Measurements from ENCODE around the gene UVSSA.
"Not testable (repeated sequence)": the region's sequence is repeated elsewhere in the genome, so short reads cannot be mapped to it uniquely, and the experiment has no call there.

Gene UVSSA

DNA sequence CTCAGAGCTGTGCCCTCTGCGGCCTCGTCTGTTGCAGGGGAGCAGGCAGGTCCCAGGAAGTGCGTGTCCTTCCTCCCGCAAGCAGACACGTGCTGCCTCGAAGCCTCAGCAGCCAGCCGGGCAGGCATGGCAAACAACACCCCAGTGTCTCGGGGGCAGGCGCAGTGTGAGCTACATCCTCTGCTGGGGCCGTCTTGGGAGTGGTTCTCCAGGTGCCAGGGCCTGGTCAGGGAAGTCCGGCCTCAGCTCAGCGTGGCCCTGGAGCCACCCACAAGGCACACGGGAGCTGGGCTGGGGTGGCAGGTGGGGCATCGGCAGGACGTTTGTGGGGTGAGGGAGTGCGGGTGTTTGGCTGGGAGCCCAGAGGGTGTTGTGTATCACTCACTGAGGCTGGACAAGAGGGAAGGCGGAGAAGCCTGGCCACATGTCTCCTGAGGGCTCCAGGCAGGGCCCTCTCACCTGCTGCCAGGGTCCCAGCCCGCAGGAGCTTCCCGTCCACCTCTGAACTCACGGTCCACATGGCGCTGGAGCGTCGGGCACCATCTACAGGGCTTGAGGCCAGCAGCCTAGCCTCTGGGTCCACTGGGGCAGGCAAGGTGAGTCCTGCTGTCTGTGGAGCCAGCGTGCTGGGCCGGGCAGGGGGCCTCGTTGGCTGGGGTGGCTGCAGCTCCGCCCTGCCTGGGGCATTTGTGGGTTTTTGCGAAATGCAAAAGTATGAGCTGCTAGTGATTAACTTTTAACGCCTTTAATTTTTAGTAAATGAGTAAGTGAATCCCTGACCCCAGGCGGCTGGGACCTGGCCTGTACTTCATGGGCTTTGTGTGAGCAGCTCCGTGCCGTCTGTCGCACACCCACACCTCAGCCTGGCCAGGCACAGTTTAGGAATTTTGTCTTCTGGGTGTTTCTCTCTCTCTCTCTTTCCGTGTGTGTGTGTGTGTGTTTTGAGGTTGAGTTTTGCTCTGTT is 17.3 kb upstream of the UVSSA start:
- Mint-ChIP-seq H3K27me3 (ENCODE audit: low read depth, poor library complexity) (no peaks in the 10 kb centered on the region), H3K9me3 (no peaks in the 10 kb centered on the region), H3K27ac (peak overlapping the region; percentile 61), H3K4me3 (no peak overlapping the region), H3K4me1 (peaks cover 8% of the 10 kb centered on the region), H3K36me3 (ENCODE audit: low read depth) (peaks cover 11% of the 10 kb centered on the region)
- no peak for DNase-seq
- no peak for TF ChIP-seq CTCF (IDR thresholded peaks at IDR 0.05)

DNA sequence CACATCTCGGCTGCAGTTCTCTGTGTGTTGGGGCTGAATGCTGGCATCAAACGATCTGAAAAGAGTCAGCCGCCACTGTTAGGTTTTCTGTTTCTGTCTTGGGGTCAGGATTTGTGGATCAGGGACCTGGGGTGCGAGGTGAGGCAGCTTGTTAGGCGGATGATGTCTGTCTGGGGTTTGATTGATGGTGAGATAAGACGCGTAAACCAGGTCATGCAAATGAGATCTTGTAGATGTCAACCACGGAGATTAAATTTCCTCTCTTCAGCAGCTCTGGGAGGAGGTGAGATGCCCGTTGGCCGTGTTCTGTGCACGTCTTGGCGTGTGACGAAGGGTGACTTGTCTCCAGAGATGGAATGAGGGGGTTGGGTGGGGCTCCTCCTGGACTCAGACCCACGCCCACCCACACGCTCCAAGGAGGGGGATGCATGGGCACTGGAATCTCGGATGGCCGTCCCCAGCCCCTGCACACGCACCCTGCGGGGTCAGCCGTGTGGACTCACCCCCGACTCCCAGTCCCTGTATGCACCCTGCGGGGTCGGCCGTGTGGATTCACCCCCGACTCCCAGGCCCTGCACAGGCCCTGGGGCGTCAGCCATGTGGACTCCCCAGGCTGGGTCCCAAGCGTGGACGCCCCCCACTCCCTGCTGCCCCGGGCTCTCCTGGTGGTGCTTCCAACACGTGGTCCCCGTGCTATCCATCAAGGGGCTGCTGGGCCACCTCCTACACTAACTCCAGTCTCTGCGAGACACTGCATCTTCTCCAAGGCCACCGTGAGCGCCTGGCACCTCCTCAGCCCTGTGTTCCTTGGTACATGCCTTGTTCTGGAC is 16.0 kb upstream of the UVSSA start:
- TF ChIP-seq CTCF (IDR thresholded peaks at IDR 0.05), result no peak
- Mint-ChIP-seq H3K9me3 (no peaks in the 10 kb centered on the region), H3K27ac (peak overlapping the region; percentile 88), H3K36me3 (ENCODE audit: low read depth) (peaks cover 21% of the 10 kb centered on the region), H3K4me3 (no peak overlapping the region), H3K4me1 (peaks cover 8% of the 10 kb centered on the region), H3K27me3 (ENCODE audit: low read depth, poor library complexity) (no peaks in the 10 kb centered on the region)
- DNase-seq, result no peak

DNA sequence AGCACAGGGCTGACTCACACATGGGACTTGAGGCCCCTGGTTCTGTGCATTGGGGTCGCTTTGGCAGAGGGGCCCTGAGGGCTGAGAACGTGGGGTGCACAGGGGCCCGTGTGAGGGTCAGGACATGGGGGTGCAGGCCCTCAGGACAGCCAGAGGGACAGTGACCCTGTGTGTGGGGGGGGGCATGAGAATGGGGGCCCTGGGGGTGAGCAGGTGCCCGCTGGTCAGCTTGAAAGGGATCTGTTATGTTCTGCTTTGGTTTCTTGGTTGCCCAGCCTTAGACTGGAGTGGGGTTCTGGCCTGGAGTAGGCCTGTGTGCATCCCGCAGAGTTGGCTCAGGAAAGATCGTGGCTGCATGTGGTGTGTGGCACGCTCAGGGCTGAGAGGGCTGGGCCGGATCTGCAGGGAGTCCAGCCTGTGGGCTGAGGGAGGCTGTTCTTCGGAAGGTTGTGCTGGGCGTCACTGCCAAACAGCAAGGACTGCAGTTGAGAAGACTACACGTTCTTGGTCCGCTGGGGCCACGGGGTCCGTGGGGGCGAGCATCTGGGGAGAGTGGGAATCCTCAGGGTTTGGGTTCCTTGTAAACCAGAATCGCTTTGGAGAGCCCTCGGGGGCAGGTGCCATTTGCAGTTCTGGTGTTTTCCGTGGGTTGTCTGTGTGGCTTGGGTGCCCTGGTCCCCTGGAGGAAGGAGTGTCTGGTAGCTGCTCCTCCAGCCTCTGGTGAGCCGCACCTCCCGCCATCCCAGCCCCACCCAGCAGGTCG is 15.2 kb upstream of the UVSSA start:
- peaks cover 8% of the 10 kb centered on the region for H3K4me1 Mint-ChIP-seq
- H3K36me3 Mint-ChIP-seq (ENCODE audit: low read depth), result peaks cover 29% of the 10 kb centered on the region
- DNase-seq, result no peak
- H3K27ac Mint-ChIP-seq, result peak overlapping the region; percentile 90
- peaks cover 3% of the 10 kb centered on the region for H3K9me3 Mint-ChIP-seq
- H3K27me3 Mint-ChIP-seq (ENCODE audit: low read depth, poor library complexity), result no peaks in the 10 kb centered on the region
- TF ChIP-seq CTCF (IDR thresholded peaks at IDR 0.05), result no peak
- no peak overlapping the region for H3K4me3 Mint-ChIP-seq

DNA sequence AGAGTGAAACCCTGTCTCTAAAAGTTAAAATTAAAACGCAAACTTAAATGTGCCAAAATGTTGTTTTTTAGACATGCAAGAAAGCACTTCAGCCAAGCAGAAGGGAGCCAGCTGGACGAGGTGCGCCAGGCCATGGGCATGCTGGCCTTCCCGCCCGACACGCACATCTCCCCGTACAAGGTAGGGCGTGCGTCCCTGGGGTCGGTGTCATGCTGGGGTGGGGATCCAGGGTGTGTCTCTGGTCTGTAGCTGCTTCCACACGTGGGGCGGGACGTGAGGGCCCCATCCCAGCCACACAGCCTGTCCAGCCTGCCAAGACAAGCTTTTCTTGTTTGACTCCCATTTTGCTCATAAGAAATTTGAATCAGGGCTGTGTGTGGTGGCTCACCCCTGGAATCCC is 14.3 kb upstream of the UVSSA start:
- Mint-ChIP-seq H3K27me3 (ENCODE audit: low read depth, poor library complexity) (no peaks in the 10 kb centered on the region), H3K36me3 (ENCODE audit: low read depth) (peaks cover 38% of the 10 kb centered on the region), H3K4me1 (peaks cover 8% of the 10 kb centered on the region), H3K4me3 (no peak overlapping the region), H3K27ac (no peak overlapping the region), H3K9me3 (peaks cover 3% of the 10 kb centered on the region)
- DNase-seq, result no peak
- no peak for TF ChIP-seq CTCF (IDR thresholded peaks at IDR 0.05)

DNA sequence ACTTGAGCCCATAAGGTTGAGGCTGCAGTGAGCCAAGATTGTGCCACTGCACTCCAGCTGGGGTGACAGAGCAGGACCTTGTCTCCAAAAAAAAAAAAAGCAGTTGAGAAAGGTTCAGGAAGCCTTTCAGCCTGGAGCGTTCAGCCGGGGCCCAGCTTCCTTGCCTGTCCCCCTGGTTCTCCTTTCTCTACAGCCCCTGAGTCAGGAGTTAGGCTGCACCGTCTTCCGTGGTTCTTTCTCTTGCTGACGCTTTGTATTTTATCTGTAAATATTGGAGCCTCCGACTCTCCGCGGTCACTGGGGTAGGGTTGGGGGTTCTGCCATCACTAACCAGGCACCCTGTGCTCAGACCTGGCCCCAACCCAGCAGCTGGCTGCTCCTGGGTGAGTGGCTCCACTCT is 13.8 kb upstream of the UVSSA start:
- H3K4me1 Mint-ChIP-seq, result peaks cover 8% of the 10 kb centered on the region
- H3K27ac Mint-ChIP-seq, result no peak overlapping the region
- no peak for DNase-seq
- no peak for TF ChIP-seq CTCF (IDR thresholded peaks at IDR 0.05)
- H3K4me3 Mint-ChIP-seq, result no peak overlapping the region
- peaks cover 44% of the 10 kb centered on the region for H3K36me3 Mint-ChIP-seq (ENCODE audit: low read depth)
- no peaks in the 10 kb centered on the region for H3K27me3 Mint-ChIP-seq (ENCODE audit: low read depth, poor library complexity)
- H3K9me3 Mint-ChIP-seq, result peaks cover 3% of the 10 kb centered on the region

DNA sequence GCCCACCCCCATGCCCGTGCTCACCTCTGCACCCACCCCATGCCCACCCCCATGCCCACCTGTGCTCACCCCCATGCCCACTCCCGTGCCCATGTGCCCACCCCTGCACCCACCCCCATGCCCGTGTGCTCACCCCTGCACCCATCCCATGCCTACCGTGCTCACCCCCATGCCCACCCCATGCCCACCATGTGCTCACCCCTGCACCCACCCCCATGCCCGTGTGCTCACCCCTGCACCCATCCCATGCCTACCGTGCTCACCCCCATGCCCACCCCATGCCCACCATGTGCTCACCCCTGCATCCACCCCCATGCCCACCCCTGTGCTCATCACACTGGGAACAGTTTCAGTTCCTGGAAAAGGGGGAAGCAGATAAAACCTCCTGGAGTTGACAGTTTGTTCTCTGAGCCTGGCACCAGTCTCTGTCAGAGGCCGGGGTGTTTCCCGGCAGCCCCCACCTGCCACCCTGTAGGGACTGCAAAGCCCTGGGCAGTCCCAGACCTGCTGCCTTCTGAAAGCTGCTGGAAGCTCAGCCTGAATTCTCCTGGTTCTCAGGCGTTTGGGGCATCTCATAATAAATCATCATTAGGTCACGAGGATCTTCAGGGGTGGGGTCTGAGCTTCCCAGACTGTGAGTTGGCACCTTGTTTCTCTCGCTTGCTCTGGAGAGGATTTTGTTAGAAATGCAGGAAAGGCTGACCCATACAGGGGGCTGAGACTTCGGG is 13.0 kb upstream of the UVSSA start:
- DNase-seq; H3K9me3 Mint-ChIP-seq; H3K4me1 Mint-ChIP-seq; H3K27me3 Mint-ChIP-seq (ENCODE audit: low read depth, poor library complexity); H3K4me3 Mint-ChIP-seq; H3K27ac Mint-ChIP-seq: not testable (repeated sequence)
- peaks cover 50% of the 10 kb centered on the region for H3K36me3 Mint-ChIP-seq (ENCODE audit: low read depth)
